HG03108 (cell line): ENCODE results near the gene SORCS2.

Experiments used
- ATAC-seq: cut with Tn5 transposase; IDR thresholded peaks from one replicate; pipeline ENCODE4 v1.9.1; 2021; ENCODE audit warnings: moderate library complexity; ENCODE audit not compliant: unreplicated experiment

The SORCS2 gene

GRCh38 chr4:7460566-7460965 lies 268.2 kb downstream of the SORCS2 start:
- no peak for ATAC-seq

GRCh38 chr4:7461230-7461629 lies 268.9 kb downstream of the SORCS2 start:
- no peak for ATAC-seq

- no peak for ATAC-seq
Observed at GRCh38 chr4:7462509-7462971, 270.2 kb downstream of the SORCS2 start.

GRCh38 chr4:7463566-7464258 lies 271.4 kb downstream of the SORCS2 start:
- no peak for ATAC-seq

GRCh38 chr4:7464259-7464655 lies 271.9 kb downstream of the SORCS2 start:
- ATAC-seq: no peak

- no peak for ATAC-seq
Observed at GRCh38 chr4:7465017-7465416, 272.7 kb downstream of the SORCS2 start.

GRCh38 chr4:7466215-7466614 lies 273.9 kb downstream of the SORCS2 start:
- ATAC-seq: no peak

GRCh38 chr4:7466904-7467303 lies 274.6 kb downstream of the SORCS2 start:
- no peak for ATAC-seq

- no peak for ATAC-seq
Observed at GRCh38 chr4:7467471-7467870, 275.1 kb downstream of the SORCS2 start.

GRCh38 chr4:7469023-7469422 lies 276.7 kb downstream of the SORCS2 start:
- ATAC-seq: no peak

GRCh38 chr4:7470111-7470510 lies 277.8 kb downstream of the SORCS2 start:
- ATAC-seq: no peak

GRCh38 chr4:7470522-7471128 lies 278.3 kb downstream of the SORCS2 start:
- no peak for ATAC-seq

- ATAC-seq: no peak
Observed at GRCh38 chr4:7472442-7473013, 280.2 kb downstream of the SORCS2 start.

- ATAC-seq: no peak
Observed at GRCh38 chr4:7473081-7473480, 280.7 kb downstream of the SORCS2 start.

GRCh38 chr4:7474320-7474719 lies 282.0 kb downstream of the SORCS2 start:
- no peak for ATAC-seq

- ATAC-seq: no peak
Observed at GRCh38 chr4:7475207-7475606, 282.9 kb downstream of the SORCS2 start.

- ATAC-seq: no peak
Observed at GRCh38 chr4:7476820-7477219, 284.5 kb downstream of the SORCS2 start.

GRCh38 chr4:7477695-7478094 lies 285.4 kb downstream of the SORCS2 start:
- no peak for ATAC-seq

GRCh38 chr4:7478665-7479064 lies 286.3 kb downstream of the SORCS2 start:
- ATAC-seq: no peak

GRCh38 chr4:7480423-7480822 lies 288.1 kb downstream of the SORCS2 start:
- ATAC-seq: no peak

GRCh38 chr4:7481227-7481626 lies 288.9 kb downstream of the SORCS2 start:
- ATAC-seq: no peak

- ATAC-seq: no peak
Observed at GRCh38 chr4:7485096-7485495, 292.8 kb downstream of the SORCS2 start.
